GM19395 (cell line): ENCODE data around the gene CCDC88C.
A peak's percentile ranks its signal among the peaks of the same experiment; 100 is the strongest.
"Not testable (repeated sequence)": the region's sequence is repeated elsewhere in the genome, so short reads cannot be mapped to it uniquely, and the experiment has no call there.

Experiments used
- ATAC-seq: cut with Tn5 transposase; IDR thresholded peaks from one replicate; pipeline ENCODE4 v1.9.1; 2021; ENCODE audit warnings: mild to moderate bottlenecking, moderate library complexity; ENCODE audit not compliant: unreplicated experiment

The CCDC88C gene, protein sequence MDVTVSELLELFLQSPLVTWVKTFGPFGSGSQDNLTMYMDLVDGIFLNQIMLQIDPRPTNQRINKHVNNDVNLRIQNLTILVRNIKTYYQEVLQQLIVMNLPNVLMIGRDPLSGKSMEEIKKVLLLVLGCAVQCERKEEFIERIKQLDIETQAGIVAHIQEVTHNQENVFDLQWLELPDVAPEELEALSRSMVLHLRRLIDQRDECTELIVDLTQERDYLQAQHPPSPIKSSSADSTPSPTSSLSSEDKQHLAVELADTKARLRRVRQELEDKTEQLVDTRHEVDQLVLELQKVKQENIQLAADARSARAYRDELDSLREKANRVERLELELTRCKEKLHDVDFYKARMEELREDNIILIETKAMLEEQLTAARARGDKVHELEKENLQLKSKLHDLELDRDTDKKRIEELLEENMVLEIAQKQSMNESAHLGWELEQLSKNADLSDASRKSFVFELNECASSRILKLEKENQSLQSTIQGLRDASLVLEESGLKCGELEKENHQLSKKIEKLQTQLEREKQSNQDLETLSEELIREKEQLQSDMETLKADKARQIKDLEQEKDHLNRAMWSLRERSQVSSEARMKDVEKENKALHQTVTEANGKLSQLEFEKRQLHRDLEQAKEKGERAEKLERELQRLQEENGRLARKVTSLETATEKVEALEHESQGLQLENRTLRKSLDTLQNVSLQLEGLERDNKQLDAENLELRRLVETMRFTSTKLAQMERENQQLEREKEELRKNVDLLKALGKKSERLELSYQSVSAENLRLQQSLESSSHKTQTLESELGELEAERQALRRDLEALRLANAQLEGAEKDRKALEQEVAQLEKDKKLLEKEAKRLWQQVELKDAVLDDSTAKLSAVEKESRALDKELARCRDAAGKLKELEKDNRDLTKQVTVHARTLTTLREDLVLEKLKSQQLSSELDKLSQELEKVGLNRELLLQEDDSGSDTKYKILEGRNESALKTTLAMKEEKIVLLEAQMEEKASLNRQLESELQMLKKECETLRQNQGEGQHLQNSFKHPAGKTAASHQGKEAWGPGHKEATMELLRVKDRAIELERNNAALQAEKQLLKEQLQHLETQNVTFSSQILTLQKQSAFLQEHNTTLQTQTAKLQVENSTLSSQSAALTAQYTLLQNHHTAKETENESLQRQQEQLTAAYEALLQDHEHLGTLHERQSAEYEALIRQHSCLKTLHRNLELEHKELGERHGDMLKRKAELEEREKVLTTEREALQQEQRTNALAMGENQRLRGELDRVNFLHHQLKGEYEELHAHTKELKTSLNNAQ (N-terminal part only)

DNA sequence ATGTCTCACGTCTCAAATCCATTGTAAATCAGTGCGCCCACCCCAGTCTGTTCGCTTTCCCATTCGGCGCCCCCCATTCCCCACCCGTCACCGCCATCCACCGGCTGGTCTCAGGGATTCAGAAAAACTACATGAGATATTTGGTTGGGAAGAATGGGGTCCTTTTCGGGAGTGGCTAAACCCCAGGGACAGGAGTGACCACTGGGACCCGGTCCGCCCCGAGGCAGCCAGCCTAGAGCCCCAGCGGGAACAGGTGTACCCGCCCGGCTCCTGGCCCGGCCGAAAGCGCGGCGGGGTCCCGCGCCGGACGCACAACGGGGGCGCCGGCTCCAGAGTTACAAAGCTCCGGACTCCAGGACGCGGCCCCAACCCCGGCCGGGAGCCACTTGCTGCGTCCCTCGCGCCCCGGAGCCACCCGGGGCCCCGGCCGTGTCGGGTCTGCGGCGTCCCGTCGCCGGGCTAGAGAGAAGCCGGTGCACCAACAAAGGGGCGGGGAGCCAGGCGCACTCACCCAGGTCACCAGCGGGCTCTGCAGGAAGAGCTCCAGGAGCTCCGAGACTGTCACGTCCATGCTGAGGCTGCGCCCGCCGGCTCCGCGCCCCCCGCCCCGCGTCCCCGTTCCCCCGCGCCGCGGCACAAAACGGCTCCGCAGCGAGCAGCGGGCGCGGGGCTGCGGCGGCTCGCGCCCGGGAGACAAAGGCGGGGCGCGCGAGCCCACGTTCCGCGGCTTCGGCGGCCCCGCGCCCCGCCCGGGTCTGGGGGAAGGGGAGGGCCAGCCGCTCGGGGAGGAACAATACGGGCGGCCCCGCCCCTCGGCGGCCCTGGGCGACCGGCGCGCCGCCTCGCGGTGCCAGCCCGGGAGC, at the start of gene CCDC88C:
CCDC88C (minus strand) TSS at position 701 of the 863 bp plus-strand sequence; CDS start at position 571, 130 bp downstream.
- ATAC-seq, result peak; percentile 42

DNA sequence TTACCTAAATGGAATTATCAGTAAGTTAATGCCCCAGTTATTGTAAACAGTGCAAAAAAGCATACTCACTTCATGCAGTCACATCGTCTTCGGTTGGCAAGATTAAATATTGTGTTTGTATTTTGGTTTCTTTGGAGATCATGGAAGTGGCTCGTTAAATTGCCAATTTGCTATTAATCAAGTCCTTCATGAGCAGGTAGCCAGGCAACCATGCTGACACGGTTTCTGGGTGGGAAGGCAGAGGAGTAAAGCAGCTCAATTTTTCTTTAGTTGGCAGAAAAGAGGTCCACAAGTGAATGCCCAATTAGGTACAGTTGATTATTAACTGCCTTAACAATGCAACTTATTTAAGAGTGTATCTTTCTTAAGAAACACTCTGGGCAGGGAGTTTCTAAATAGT, 48.6 kb upstream of the CCDC88C start:
- no peak for ATAC-seq

DNA sequence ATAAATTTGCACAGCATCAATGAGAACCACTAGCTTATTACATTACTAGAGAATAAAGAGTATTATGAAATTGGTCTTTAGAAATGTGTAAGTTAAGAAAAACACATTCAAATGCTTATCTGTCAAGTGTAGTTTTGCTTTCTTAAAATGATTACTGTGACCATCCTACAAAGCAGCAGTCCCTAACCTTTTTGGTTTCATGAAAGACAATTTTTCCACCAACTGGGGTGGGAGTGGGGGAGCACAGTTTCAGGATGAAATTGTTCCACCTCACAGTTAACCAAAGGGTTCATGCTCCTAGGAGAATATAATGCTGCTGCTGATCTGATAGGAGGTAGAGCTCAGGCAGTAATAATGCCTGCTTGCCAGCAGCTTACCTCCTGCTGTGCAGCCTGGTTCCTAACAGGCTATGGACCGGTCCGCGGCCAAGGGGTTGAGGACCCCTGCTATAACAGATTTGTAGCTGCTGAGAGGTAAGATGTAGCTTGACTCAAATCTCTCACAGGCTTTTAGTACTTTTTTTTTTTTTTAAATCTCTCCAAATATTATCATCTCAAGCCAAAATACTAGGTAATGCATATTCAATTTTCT, 47.1 kb upstream of the CCDC88C start:
- ATAC-seq, result no peak

DNA sequence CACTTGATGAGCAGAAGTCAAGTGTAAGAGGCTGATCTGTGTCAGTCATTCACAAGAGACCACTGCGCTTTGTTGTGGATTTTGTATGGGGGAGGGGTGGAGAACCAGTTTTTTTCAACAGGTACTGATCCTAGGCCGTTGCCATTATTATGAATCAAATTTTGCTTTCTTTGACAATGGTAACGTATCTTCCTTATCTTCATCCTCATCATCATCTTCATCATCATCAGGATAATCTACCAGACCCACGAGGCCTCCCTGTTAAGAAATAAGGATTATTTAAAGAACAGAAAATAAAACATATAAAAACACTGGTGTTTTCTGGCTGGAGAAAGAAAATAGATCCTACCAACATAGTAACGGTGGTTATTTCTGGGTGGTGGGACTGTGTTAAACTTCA, 41.0 kb upstream of the CCDC88C start:
- no peak for ATAC-seq

DNA sequence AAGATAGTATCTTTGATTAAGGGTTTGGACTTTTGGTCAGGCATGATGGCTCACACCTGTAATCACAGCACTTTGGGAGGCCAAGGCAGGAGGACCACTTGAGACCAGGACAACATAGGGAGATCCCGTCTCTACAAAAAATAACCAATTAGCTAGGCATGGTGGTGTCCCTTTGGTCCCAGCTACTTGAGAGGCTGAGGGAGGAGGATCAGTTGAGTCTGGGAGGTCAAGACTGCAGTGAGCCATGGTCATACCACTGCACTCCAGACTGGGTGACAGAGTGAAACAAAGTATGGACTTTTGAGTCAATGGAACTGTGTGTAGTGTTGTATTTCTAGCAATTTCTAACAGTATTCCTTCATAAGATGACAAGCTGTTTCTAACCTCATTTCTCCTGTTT, 38.7 kb upstream of the CCDC88C start:
- no peak for ATAC-seq

DNA sequence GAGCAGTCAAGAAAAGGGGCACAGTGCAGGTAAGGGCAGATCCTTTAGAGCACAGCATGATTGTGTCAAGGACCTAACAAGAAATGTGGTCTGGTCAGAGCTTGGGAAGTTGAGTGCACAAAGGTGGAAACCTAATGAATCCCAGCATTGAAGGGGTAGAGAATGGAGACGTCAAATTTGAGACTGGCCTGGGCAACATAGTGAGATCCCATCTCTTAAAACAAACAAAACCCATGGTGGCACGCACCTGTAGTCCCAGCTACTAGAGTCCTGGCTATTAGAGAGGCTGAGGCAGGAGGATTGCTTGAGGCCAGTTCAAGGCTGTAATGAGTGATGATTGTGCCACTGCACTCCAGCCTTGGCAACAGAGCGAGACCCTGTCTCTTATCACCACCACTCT, 37.0 kb upstream of the CCDC88C start:
- no peak for ATAC-seq

DNA sequence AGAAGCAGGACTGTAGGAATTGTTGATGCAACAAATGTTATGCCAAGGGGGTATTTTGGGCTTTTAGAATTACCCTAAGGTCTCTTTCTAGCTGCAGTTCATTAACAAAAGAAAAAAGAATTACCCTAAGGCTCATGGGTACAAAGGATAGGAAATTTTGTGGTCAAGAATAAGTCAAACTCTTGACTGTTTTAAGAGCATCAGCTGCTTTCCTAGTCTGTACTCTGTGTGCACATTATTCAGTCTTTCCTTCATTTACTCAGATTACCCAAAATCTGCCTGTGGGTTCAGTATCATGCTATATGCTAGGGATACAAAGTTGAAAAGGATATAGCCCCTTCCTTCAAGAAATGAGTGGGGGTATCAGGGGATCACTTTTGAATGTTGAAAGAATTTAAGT, 36.5 kb upstream of the CCDC88C start:
- no peak for ATAC-seq

DNA sequence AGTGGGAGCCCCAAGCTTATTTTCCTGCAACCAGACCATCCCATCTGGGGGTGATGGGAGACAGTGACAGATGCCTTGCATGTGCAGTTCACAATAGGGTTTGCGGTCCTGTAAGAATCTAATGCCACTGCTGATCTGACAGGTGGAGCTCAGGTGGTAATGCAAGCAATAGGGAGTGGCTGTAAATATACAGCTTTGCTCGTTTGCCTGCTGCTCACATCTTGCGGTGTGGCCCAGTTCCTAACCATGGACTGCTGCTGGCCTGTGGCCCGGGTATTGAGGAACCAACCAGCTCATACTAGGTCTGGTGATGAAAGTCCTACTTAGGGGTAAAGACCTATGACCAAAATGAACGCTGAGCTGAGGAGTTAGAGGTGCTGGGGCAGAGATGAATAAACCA, 36.1 kb upstream of the CCDC88C start:
- ATAC-seq, result no peak

DNA sequence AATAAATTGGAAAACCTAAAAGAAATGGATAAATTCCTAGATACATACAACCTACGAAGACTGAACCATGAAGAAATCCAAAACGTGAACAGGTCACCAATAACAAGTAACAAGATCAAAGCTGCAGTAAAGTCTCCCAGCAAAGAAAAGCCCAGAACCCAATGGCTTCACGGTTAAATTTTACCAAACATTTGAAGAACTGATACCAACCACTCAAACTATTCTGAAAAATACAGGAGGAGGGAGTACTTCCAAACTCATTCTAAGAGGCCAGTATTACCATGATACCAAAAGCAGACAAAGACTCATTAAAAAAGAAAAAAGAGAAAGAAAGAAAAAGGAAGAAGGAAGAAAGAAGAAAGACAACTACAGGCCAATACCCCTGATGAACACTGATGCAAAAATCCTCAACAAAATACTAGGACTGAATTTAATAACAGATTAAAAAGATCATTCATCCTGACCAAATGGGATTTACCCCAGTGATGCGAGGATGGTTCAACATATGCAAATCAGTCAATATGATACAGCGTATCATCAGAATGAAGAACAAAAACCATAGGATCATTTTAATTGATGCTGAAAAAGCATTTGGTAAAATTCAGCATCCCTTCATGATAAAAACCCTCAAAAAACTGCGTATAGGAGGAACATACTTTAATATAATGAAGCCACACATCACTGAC, 26.9 kb upstream of the CCDC88C start:
- ATAC-seq, result peak; percentile 50

DNA sequence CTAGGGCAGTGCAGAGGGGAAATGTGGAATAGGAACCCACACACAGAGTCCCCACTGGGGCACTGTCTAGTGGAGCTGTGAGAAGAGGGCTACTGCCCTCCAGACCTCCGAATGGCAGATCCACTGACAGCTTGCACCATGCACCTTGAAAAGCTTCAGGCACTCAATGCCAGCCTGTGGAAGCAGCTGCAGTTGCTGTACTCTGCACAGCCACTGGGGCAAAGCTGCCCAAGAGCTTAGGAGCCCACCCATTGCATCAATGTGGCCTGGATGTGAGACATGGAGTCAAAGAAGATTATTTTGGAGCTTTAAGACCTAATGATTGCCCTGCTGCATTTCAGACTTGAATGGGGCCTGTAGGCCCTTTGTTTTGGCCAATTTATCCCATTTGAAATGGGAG, 21.7 kb upstream of the CCDC88C start:
- ATAC-seq, result no peak

DNA sequence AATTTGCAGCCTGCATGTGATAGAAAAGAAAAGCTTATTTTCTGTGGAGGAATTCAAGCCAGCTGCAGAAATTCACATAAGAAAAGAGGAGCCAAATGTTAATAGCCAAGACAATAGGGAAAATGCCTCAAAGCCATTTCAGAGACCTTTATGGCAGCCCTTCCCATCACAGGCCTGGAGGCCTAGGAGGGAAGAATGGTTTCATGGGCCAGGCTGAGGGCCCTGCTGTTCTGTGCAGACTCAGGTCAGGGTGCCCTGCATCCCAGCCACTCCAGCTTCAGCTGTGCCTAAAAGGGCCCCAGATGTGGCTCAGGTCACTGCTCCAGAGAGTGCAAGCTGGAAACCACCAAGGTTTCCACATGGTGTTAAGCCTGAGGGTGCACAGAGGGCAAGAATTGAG, 21.2 kb upstream of the CCDC88C start:
- ATAC-seq, result no peak

DNA sequence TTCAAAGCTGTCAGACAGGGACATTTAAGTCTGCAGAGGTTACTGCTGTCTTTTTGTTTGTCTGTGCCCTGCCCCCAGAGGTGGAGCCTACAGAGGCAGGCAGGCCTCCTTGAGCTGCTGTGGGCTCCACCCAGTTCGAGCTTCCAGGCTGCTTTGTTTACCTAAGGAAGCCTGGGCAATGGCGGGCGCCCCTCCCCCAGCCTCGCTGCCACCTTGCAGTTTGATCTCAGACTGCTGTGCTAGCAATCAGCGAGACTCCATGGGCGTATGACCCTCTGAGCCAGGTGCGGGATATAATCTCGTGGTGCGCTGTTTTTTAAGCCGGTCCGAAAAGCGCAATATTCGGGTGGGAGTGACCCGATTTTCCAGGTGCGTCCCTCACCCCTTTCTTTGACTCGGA, 18.6 kb upstream of the CCDC88C start:
- not testable (repeated sequence) for ATAC-seq

DNA sequence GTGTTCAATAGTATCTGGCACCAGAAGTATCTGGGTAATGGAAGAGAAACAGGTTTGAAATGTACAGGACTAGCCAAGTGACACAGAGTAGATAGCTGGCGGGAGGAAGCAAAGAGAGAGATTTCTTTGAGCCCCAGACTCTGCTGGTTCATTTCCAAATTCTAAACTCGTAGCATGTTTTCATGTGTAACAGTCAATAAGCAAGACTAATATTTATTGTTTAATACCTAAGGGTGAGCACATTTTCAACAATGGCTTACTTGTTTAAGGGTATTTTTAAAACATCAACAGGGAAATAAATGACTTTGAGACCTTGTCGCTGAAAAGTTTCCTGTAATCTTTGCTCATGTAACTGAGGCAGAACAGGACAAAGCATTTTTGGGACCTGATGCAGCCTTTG, 11.8 kb upstream of the CCDC88C start:
- ATAC-seq, result no peak

DNA sequence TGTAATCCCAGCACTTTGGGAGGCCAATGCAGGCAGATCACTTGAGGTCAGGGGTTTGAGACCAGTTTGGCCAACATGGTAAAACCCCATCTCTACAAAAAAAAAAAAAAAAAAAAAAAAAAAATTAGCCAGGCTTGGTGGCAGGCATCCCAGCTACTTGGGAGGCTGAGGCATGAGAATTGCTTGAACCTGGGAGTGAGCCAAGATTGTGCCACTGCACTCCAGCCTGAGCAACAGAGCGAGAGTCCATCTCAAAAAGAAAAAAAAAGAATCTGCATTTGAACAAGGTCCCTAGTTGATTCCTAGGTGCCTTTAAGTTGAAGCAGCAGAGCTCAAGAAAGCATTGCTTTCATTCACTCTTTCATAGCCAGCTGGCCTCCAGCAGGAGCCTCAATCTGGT, 11.3 kb upstream of the CCDC88C start:
- ATAC-seq, result not testable (repeated sequence)

DNA sequence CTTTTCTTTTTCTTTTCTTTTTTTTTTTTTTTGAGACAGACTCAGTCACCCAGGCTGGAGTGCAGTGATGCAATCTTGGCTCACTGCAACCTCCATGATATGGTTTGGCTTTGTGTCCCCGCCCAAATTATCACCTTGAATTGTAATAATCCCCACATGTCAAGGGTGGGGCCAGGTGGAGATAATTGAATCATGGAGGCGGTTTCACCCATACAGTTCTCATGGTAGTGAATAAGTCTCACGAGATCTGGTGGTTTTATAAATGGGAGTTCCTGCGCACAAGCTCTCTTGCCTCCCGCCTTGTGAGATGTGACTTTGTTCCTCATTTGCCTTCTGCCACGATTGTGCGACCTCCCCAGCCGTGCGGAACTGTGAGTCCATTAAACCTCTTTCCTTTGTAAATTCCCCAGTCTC, 7.9 kb upstream of the CCDC88C start:
- not testable (repeated sequence) for ATAC-seq

DNA sequence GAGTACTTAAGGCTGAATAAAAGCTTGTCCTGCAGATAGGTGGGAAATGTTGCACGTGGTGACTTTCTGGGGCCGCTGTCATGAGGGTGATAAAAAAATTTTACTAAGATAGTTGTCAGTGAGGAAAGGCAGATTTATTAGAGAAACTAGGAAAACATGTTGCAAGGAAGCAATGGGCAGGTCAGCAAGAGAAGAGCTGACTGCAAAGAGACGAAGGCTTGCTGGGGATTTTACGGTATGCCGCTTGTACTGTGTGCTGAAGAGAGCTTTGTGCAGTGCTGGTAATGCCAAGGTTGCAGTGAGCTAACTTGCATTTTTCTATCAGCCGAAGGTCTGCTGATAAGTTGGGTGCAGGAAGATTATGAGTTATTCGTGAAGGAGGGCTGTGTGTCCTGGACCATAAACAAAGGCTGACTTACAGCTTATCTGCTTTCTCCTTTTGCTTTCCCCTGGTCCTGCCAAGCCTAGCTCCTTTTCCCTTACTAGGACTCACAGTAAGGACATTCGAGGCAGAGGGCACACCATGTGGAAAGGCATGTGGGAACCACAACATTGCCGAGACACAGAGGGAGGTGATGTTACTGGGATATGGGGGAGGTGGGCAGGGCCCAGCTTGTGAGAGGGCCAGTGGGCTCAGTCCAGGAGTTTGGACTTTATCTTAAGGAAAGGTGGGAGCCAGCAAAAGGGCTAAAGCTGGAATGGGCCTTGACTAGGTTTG, 7.4 kb upstream of the CCDC88C start:
- ATAC-seq, result no peak

DNA sequence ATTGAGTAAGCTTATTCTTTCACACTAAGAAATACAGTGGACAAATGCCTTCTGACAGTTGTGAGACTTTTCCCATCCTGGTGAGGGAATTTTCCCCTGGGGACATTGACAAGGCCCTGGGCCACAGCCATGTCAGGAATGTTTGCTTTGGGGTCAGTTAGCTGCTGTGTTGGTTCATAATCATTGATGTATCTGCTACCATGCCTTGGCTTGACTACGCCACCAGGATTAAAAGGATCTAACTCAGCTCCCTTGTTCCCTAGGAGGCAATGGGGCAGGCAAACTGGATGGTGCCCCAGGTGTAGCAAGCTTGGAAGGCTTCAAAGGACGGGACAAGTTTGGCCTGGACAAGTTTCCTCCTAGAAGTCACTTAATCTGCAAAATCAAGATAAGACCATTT, 3.1 kb upstream of the CCDC88C start:
- no peak for ATAC-seq

DNA sequence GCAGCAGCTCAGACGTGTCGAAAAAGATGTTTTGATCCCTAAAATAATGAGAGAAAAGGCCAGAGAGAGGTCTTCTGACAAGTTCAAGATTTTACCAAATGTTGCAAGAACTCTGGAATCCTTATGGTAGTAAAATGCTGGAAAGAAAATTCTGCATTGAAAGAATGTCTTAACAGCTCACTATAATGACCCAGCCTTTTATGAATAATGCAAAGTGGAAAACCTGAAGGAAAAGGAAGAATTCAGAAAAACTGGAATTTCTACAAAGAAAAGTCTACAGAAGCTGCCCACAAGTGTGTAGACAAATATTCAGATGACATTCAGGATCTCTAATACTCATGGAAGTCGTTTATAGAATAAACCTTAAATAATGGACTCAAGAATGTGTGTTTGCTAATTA, 1.8 kb upstream of the CCDC88C start:
- ATAC-seq, result no peak

DNA sequence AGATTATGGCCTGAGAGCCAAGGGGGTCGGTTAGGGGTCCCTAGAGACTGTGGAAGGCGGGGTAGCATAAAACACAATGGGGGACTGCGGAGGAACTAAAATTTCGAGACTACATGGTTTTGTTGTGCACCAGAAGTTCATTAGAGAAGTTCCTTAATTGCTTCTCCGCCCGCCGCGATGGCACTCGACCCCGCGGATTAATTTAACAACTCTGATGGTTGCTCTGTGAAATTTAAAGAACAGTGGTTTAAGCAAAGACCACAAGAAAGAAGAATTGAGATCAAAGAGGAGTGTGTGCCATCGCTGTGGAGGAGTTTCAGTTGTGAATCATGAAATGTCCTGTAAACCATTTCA, 1.4 kb upstream of the CCDC88C start:
- no peak for ATAC-seq
